Psoas muscle (tissue), 8 donors: ENCODE measurements around the gene RETREG1. TPM values are rescaled to one million over a fixed set of nuclear protein-coding genes. Genes with fewer than 3 reads are reported as not detected.
"Not testable (repeated sequence)": the region's sequence is repeated elsewhere in the genome, so short reads cannot be mapped to it uniquely, and the experiment has no call there.

Experiments used
- ATAC-seq, 4 donors: fragments of 200-7000 bp; cut with Tn5 transposase; one replicate each; pipeline ENCODE4 v1.9.1; 2020; ENCODE audit warnings: moderate library complexity in 3 of 4, mild to moderate bottlenecking in 2 of 4
- DNase-seq, 2 donors: peaks; one replicate each; pipeline ENCODE4 v3.0.0-alpha.2; 2020
- H3K27ac ChIP-seq: fragments of 200-600 bp; one replicate; pipeline ENCODE4 v1.8.0; 2022
- H3K27me3 ChIP-seq, 3 donors: fragments of 200-600 bp in 1 of 3; one replicate each; pipeline versions ENCODE4 v1.6.1 to v1.8.0; 2013 to 2022; ENCODE audit warnings: low read length in 2 of 3, mild to moderate bottlenecking in 2 of 3, moderate library complexity in 1 of 3; ENCODE audit not compliant: insufficient read depth in 3 of 3
- H3K36me3 ChIP-seq, 2 donors: fragments of 200-600 bp in 1 of 2; one replicate each; pipeline versions ENCODE4 v1.6.1 to v1.8.0; 2013 to 2022; ENCODE audit warnings: low read depth in 1 of 2, mild to moderate bottlenecking in 1 of 2, moderate library complexity in 1 of 2; ENCODE audit not compliant: insufficient read depth in 1 of 2
- H3K4me1 ChIP-seq: fragments of 200-600 bp; one replicate; pipeline ENCODE4 v1.8.0; 2022
- H3K4me3 ChIP-seq: fragments of 200-600 bp; one replicate; pipeline ENCODE4 v1.8.0; 2022; ENCODE audit warnings: mild to moderate bottlenecking
- H3K9me3 ChIP-seq: fragments of 200-600 bp; one replicate; pipeline ENCODE4 v1.8.0; 2022
- WGBS, 3 donors: extraction: QIAGEN DNeasy Blood & Tissue Kit; methylation state at CpG; one replicate each; pipeline versions ENCODE4 v1.1.6 to v1.1.7; 2013; 5-methylcytosine and 5-hydroxymethylcytosine counted together
- intact Hi-C, 2 donors: fragments of 100-400 bp; cut with DNase I; formaldehyde crosslinking; loops; one replicate each; pipeline versions ENCODE4 v1.11.0 to v1.14.2; 2022
- polyA plus RNA-seq, 3 donors: library from polyadenylated mRNA; stranded (reverse); fragments of 200-250 nt; gene quantifications; one replicate each; pipeline ENCODE4 v1.2.3, GENCODE V29; 2013
- total RNA-seq, 4 donors: library from RNA; stranded (reverse); fragmentation: NEBNext Ultra II Directional in 2 of 4; extraction: Animal tissue kit (Norgen Biotek cat#: 25700) in 2 of 4; gene quantifications; one replicate each; pipeline versions ENCODE4 v1.2.1 to v1.2.4, GENCODE V29; 2021 to 2023
- TF ChIP-seq, protein P1 (sequence below): fragments of 200-600 bp; IDR thresholded peaks from one replicate; pipeline ENCODE4 v1.8.0; 2022; ENCODE audit warnings: antibody characterized with exemption
- donor health status: healthy with polysubstance abuse.
- donor health status: DM: no; HTN: no; CAD: no; lungs with moderate emphysema.
- donor health status: Bipolar disorder and iron deficiency.
- donor health status: healthy.
- donor health status: DM: yes; HTN: yes; CAD: no.
- donor health status: DM: no; HTN: no; CAD: no.
- donor health status: DM: no; HTN: no; CAD: no.
- donor health status: DM: yes; HTN: yes; CAD: no.

Gene RETREG1
- total and polyA plus RNA-seq, 7 donors: 2.1 to 252 (median 191) TPM

DNA sequence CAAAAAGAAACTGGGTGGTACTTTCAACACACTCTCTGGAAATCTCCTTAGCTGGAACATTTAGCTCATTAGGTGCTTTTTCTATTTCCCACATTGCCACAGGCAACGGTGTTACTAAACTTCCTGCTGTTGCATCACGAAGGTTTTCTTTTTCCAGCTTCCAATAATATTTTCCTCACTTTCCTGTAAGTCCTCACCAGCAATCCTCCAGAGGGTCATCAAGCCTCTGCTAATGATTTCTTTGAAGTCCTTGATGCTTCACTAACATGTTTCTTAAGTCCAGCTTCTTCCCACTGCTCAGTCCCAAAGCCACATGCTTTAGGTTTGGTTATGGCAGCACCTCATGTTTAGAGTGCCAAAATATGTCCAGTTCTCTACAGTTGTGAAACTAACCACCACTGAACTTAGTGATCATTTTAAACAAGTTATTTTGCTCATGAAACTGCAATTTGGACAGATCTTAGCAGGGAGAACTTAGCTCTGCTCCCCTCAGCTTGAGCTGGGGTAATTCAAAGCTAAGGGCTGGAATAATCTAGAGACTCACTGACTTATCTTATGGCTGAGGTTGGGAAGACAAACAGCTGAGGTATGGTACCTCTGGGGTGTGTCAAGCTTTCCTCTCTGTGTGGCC is 39.9 kb upstream of the RETREG1 start:
- intact Hi-C loops: no loop called here
- DNase-seq: no peak
- no peaks in the 10 kb centered on the region for H3K36me3 ChIP-seq
- H3K4me3 ChIP-seq: no peak overlapping the region
- TF ChIP-seq, protein P1, sequence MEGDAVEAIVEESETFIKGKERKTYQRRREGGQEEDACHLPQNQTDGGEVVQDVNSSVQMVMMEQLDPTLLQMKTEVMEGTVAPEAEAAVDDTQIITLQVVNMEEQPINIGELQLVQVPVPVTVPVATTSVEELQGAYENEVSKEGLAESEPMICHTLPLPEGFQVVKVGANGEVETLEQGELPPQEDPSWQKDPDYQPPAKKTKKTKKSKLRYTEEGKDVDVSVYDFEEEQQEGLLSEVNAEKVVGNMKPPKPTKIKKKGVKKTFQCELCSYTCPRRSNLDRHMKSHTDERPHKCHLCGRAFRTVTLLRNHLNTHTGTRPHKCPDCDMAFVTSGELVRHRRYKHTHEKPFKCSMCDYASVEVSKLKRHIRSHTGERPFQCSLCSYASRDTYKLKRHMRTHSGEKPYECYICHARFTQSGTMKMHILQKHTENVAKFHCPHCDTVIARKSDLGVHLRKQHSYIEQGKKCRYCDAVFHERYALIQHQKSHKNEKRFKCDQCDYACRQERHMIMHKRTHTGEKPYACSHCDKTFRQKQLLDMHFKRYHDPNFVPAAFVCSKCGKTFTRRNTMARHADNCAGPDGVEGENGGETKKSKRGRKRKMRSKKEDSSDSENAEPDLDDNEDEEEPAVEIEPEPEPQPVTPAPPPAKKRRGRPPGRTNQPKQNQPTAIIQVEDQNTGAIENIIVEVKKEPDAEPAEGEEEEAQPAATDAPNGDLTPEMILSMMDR: no peak
- H3K27me3 ChIP-seq: no peaks in the 10 kb centered on the region
- no peaks in the 10 kb centered on the region for H3K9me3 ChIP-seq
- H3K27ac ChIP-seq: no peak overlapping the region
- H3K4me1 ChIP-seq: no peaks in the 10 kb centered on the region
- WGBS, 3 donors: 46 to 51% (median 49%) methylated on average over 2 of the region's 2 CpGs
- peak in 1 of 4 donors; percentile 32 for ATAC-seq

DNA sequence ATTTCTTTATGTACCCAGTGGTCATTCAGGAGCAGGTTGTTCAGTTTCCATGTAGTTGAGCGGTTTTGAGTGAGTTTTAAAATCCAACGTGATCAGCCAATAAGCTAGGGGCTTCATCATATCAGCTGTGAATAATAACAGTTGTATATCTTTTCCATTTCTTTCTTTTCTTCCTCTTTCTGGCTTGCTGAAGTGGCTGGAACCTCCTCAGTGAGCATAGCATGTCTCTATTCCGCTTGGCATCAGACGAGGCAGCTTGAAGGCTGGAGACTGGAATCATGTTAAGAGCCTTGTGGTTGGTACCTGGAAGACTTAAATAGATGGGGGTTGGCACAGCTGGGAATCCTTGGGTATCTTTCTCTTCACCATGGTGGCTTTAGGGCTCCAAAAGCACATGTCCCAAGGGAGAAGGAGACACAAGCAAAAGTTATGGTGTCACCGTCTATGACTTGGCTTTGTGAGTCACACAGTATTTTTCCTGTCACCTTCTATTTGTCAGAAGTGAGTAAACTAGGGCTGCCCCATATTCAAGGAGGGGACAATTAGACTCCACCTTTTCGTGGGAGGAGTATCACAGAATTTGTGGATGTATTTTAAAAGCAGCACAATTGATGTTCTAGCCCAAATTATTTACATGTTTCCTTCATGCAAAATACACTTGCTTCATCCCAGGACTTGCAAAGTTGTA is 38.0 kb upstream of the RETREG1 start:
- Histone ChIP-seq H3K27me3 (no peaks in the 10 kb centered on the region), H3K4me3 (no peak overlapping the region), H3K36me3 (no peaks in the 10 kb centered on the region), H3K4me1 (no peaks in the 10 kb centered on the region), H3K9me3 (no peaks in the 10 kb centered on the region), H3K27ac (no peak overlapping the region)
- ATAC-seq (no peak), DNase-seq (no peak)
- 42 to 70% (median 65%) methylated on average over 6 of the region's 6 CpGs for WGBS, 3 donors
- TF ChIP-seq, protein P1: no peak
- intact Hi-C loops: no loop called here

DNA sequence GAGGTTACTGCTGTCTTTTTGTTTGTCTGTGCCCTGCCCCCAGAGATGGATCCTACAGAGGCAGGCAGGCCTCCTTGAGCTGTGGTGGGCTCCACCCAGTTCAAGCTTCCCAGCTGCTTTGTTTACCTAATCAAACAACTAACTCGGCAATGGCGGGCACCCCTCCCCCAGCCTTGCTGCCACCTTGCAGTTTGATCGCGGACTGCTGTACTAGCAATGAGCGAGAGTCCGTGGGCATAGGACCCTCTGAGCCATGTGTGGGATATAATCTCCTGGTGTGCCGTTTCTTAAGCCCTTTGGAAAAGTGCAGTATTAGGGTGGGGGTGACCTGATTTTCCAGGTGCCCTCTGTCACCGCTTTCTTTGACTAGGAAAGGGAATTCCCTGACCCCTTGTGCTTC is 31.9 kb upstream of the RETREG1 start:
- H3K4me3 ChIP-seq, ATAC-seq, DNase-seq, H3K9me3 ChIP-seq, H3K36me3 ChIP-seq, H3K4me1 ChIP-seq, H3K27ac ChIP-seq, intact Hi-C loops, H3K27me3 ChIP-seq: not testable (repeated sequence)
- WGBS, 3 donors: 81 to 90% (median 85%) methylated on average over 8 of the region's 8 CpGs

DNA sequence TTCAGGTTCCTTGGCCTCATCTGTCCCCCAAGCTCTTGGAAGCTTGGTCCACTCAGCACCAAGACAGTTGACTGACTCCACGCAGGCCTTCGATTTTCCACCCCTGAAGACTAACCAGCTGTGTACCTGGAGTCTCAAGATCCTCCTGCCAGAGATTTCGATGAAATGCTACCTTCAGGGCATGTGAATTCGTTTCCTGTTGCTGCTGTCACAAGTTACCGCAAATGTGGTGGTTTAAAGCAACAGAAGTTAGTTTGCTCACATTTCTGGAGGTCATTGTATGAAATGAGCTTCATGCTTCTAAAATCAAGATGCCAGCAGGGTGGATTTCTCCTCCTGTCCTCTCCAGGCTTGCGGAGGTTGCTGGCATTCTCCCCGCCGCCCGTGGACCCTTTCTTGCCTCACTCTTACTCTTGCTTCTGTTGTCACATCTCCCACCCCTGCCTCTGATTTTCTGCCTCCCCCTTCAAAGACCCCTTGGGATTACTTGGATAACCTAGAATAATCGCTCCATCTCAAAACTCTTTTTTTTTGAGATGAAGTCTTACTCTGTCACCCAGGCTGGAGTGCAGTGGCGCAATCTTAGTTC is 27.6 kb upstream of the RETREG1 start:
- no peak overlapping the region for H3K27ac ChIP-seq
- no peaks in the 10 kb centered on the region for H3K4me1 ChIP-seq
- no peaks in the 10 kb centered on the region for H3K27me3 ChIP-seq
- ATAC-seq: no peak
- TF ChIP-seq, protein P1: no peak
- WGBS, 3 donors: 80 to 93% (median 89%) methylated on average over 11 of the region's 11 CpGs
- H3K36me3 ChIP-seq: no peaks in the 10 kb centered on the region
- H3K4me3 ChIP-seq: no peak overlapping the region
- H3K9me3 ChIP-seq: no peaks in the 10 kb centered on the region
- DNase-seq: no peak
- intact Hi-C loops: no loop called here

DNA sequence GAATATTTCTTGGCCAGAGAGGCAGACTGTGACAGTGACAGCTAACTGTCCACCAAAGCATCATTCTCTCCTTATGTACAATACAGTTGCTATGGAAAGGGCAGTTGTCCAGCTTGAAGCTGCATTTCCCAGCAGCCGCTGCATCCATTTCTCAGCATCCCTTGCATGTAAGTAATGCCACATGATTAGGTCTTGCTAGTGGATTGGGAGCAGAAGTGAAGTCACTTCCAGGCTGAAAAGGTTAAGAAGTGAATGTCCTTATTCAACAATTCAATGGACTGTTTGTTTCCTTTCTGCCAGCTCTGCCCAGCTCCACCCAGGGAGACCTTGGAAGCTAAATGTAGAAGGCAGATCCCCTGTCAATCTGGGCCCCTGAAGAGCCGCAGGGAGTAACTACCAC is 26.1 kb upstream of the RETREG1 start:
- intact Hi-C loops: no loop called here
- Histone ChIP-seq H3K36me3 (no peaks in the 10 kb centered on the region), H3K9me3 (no peaks in the 10 kb centered on the region), H3K4me1 (no peaks in the 10 kb centered on the region), H3K4me3 (no peak overlapping the region), H3K27ac (no peak overlapping the region), H3K27me3 (no peaks in the 10 kb centered on the region)
- DNase-seq (no peak), ATAC-seq (no peak)
- 62 to 77% (median 67%) methylated on average over 2 of the region's 2 CpGs for WGBS, 3 donors
- TF ChIP-seq, protein P1: no peak
